Ascending aorta (tissue), 2 donors: ENCODE measurements around the gene SAG. TPM values are rescaled to one million over a fixed set of nuclear protein-coding genes. Genes with fewer than 3 reads are reported as not detected.

Experiments
- DNase-seq, 2 donors: peaks; one replicate each; pipeline ENCODE4 v3.0.0-alpha.2; 2019; ENCODE audit warnings: low spot score in 2 of 2
- H3K27ac ChIP-seq, 2 donors: fragments of 200-600 bp; sonication (generic); one replicate each; pipeline ENCODE4 v1.5.1; 2016 to 2017; ENCODE audit warnings: mild to moderate bottlenecking in 1 of 2
- H3K27me3 ChIP-seq: fragments of 200-600 bp; sonication (generic); one replicate; pipeline ENCODE4 v1.5.1; 2017
- H3K36me3 ChIP-seq, 2 donors: fragments of 200-600 bp; sonication (generic); one replicate each; pipeline ENCODE4 v1.5.1; 2016
- H3K4me1 ChIP-seq, 2 donors: fragments of 200-600 bp; sonication (generic); one replicate each; pipeline ENCODE4 v1.5.1; 2016 to 2017; ENCODE audit warnings: mild to moderate bottlenecking in 1 of 2
- H3K4me3 ChIP-seq, 2 donors: fragments of 200-600 bp; sonication (generic); one replicate each; pipeline ENCODE4 v1.5.1; 2016 to 2017; ENCODE audit warnings: mild to moderate bottlenecking in 1 of 2
- H3K9me3 ChIP-seq, 2 donors: fragments of 200-600 bp; sonication (generic); one replicate each; pipeline ENCODE4 v1.5.1; 2016
- intact Hi-C: fragments of 100-400 bp; cut with DNase I; formaldehyde crosslinking; loops from one replicate; pipeline ENCODE4 v1.15.1; 2023
- total RNA-seq: library from RNA; depleted of rRNA; stranded (reverse); fragments of >200 nt; gene quantifications from one replicate; pipeline ENCODE4 v1.1.0, GENCODE V29; 2016
- TF ChIP-seq, protein P1 (sequence below), 3 experiments: fragments of 200-600 bp in 2 of 3; fragments of 450-650 bp in 1 of 3; sonication (generic) in 2 of 3; IDR thresholded peaks; one replicate each; pipeline ENCODE4 v1.5.1; 2016 to 2019; ENCODE audit warnings: antibody characterized with exemption in 3 of 3, mild to moderate bottlenecking in 1 of 3, moderate library complexity in 1 of 3

SAG gene
- total RNA-seq, 1 donor from 2014 or later: not detected

DNA sequence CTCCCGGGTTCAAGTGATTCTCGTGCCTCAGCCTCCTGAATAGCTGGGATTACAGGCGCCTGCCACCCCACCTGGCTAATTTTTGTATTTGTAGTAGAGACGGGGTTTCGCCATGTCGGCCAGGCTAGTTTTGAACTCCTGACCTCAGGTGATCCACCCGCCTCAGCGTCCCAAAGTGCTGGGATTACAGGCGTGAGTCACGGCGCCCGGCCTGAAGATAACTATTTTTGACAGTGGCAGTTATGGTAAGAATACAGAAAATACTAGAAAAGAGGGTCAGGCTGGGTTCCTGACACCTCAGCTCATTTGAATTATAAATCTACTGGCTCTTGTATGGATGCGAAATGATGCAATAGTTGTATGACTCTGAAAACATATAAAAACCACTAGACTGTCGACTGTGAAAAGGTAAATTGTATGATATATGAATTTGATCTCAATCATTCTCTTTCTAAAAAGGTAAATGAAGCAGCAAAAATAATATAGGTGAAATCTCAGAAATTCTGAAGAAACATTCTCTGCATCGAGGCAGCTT, 35.6 kb downstream of the SAG start:
- no peak overlapping the region for H3K27ac ChIP-seq
- H3K27me3 ChIP-seq: no peaks in the 10 kb centered on the region
- no peak for DNase-seq
- no peaks in the 10 kb centered on the region for H3K9me3 ChIP-seq
- TF ChIP-seq, protein P1, sequence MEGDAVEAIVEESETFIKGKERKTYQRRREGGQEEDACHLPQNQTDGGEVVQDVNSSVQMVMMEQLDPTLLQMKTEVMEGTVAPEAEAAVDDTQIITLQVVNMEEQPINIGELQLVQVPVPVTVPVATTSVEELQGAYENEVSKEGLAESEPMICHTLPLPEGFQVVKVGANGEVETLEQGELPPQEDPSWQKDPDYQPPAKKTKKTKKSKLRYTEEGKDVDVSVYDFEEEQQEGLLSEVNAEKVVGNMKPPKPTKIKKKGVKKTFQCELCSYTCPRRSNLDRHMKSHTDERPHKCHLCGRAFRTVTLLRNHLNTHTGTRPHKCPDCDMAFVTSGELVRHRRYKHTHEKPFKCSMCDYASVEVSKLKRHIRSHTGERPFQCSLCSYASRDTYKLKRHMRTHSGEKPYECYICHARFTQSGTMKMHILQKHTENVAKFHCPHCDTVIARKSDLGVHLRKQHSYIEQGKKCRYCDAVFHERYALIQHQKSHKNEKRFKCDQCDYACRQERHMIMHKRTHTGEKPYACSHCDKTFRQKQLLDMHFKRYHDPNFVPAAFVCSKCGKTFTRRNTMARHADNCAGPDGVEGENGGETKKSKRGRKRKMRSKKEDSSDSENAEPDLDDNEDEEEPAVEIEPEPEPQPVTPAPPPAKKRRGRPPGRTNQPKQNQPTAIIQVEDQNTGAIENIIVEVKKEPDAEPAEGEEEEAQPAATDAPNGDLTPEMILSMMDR (IDR thresholded peaks at IDR 0.05): no peak
- H3K36me3 ChIP-seq: no peaks in the 10 kb centered on the region
- intact Hi-C loops: no loop called here
- H3K4me1 ChIP-seq: no peaks in the 10 kb centered on the region
- H3K4me3 ChIP-seq: no peak overlapping the region

DNA sequence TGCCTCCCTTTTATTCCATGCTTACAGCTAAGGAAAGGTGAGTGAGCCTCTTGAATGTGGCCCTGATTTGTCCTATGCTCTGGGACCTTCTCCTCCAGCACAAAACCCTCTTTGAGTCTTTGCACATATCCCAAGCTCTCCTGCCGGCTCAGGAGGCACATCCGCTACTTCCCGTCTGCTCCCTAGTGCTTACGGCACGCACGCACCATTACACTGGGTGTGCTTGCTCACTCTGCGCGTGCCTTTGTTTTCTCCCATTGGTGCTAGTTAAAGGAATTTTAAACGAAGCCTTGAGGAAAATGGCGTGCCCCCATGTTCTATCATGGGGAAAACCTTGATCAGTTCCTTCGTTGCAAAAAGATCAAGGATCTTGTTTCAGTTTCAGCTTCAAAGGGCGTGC, 38.8 kb downstream of the SAG start:
- H3K27me3 ChIP-seq: no peaks in the 10 kb centered on the region
- DNase-seq: peak in 1 of 2 donors; percentile 39
- intact Hi-C loops: no loop called here
- no peaks in the 10 kb centered on the region for H3K4me1 ChIP-seq
- TF ChIP-seq, protein P1 (IDR thresholded peaks at IDR 0.05): no peak
- no peaks in the 10 kb centered on the region for H3K36me3 ChIP-seq
- H3K4me3 ChIP-seq: no peak overlapping the region
- H3K27ac ChIP-seq: no peak overlapping the region
- no peaks in the 10 kb centered on the region for H3K9me3 ChIP-seq

DNA sequence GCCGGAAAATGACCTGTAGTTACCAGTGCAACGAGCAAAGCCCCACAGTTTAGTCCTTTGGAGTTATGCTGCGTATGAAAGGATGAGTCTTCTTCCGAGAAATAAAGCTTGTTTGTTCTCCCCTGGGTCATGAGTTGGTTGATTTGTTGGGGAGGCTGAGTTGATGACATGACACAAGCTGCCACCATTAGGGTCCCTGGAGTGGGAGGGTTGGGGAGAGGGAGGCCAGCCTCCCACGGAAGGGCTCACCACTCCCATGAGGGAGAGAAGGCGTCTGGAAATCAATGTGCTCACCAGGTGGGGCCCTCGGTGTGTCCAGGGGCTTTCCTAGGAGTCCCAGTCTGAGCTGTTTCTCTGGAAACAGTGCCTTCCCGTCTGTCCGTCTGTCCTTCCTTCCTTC, 39.3 kb downstream of the SAG start:
- intact Hi-C loops: no loop called here
- Histone ChIP-seq H3K4me1 (no peaks in the 10 kb centered on the region), H3K9me3 (no peaks in the 10 kb centered on the region), H3K27ac (no peak overlapping the region), H3K4me3 (no peak overlapping the region), H3K27me3 (no peaks in the 10 kb centered on the region), H3K36me3 (no peaks in the 10 kb centered on the region)
- TF ChIP-seq, protein P1 (IDR thresholded peaks at IDR 0.05): no peak
- DNase-seq: peak in 1 of 2 donors; percentile 34

DNA sequence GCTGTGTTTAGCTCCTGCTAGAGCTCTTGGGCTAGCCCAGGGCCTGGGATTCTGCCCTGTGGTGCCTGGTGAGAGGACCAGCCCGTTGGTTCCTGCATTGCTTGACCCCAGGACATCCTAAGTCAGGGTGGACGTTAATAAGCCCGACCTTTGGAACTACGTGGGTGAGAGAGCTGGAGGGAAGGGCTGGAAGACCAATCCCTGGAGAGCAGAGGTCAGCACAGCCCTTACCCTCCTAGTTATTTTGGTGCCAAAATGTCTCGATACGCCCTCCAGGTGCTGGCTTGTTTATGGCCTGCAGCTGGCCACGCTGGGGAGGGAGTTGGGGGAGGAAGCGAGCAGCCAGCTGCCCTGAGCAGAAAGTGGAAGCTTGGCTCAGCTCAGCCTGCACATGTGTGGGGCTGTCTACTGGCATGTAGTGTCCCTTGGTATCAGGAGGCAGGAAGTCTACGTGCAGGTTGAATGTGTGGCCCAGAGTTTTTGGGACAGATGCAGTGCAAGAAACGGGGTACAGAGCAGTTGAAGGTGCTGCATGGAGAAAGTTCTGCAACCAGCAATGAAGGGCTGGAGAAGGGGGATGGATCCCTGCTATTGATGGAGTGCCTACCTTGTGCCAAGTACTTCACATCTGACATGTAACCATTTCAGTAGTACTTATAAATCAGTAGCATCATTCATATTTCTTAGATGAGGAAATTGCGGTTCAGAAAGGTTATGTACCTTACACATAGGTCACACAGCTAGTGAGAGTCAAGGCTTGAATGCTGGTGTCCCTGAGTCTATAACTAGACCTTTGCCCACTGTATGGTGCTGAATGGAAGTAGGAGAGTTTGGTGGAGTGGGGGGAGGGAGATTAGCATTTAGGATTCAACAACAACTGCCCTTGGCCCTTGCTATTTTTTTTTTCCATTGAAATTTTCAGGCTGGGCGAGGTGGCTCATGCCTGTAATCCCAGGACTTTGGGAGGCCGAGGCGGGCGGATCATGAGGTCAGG, 41.7 kb downstream of the SAG start:
- H3K27ac ChIP-seq: no peak overlapping the region

DNA sequence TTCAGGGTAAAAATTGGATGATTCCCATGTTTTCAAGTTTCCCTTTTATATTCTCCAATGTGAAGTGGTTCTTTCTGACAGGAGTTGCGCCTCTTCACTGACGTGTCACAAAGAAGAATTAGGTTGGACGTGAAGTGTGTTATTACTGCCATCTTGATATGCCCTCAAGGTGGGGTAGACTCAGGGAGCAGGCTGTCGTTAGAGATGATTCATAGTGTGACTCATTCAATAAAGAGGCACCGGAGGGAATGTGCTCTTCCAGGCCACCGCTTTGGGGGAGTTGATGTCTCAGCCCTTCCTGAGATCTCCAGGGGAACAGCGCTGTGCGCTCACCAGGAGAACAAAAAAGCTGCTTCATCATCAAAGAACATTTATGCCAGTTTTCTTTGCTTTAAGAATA, 43.1 kb downstream of the SAG start:
- Histone ChIP-seq H3K27me3 (no peaks in the 10 kb centered on the region), H3K4me3 (no peak overlapping the region), H3K4me1 (peaks cover 0 to 3% of the 10 kb centered on the region in 2 donors), H3K27ac (no peak overlapping the region), H3K9me3 (no peaks in the 10 kb centered on the region), H3K36me3 (no peaks in the 10 kb centered on the region)
- intact Hi-C loops: loop anchor here (5.0 kb wide), 1 partner anchor 217 kb away; the partner anchor contains the start of gene USP40
- DNase-seq: peak in 1 of 2 donors; percentile 65
- TF ChIP-seq, protein P1 (IDR thresholded peaks at IDR 0.05): no peak

More for the DNA sequence above, 41.7 kb downstream of the SAG start:
- TF ChIP-seq, protein P1 (IDR thresholded peaks at IDR 0.05): no peak
- no peaks in the 10 kb centered on the region for H3K9me3 ChIP-seq
- intact Hi-C loops: no loop called here
- no peaks in the 10 kb centered on the region for H3K27me3 ChIP-seq
- DNase-seq: peak in 1 of 2 donors; percentile 67
- no peaks in the 10 kb centered on the region for H3K36me3 ChIP-seq
- no peak overlapping the region for H3K4me3 ChIP-seq
- H3K4me1 ChIP-seq: peaks cover 0 to 3% of the 10 kb centered on the region in 2 donors
